ENCODE results near the gene LDOC1.
"Not testable (repeated sequence)": the region's sequence is repeated elsewhere in the genome, so short reads cannot be mapped to it uniquely, and the experiment has no call there.

LDOC1 gene

GRCh38 chrX:141176586-141177451 is at the start of gene LDOC1:
LDOC1 (minus strand) TSS chrX:141177129; CDS start chrX:141177021, 108 bp downstream.
- DNase-seq, result peak; percentile 80

GRCh38 chrX:141221611-141222010 is 44.7 kb upstream of the LDOC1 start:
- no peak for DNase-seq

GRCh38 chrX:141220342-141221008 is 43.5 kb upstream of the LDOC1 start:
- no peak for DNase-seq

- DNase-seq, result no peak
These were observed 37.3 kb upstream of the LDOC1 start for GRCh38 chrX:141214196-141214595.

- no peak for DNase-seq
These were observed 25.0 kb upstream of the LDOC1 start for GRCh38 chrX:141201962-141202361.

GRCh38 chrX:141188573-141188972 is 11.6 kb upstream of the LDOC1 start:
- not testable (repeated sequence) for DNase-seq

GRCh38 chrX:141185366-141185765 is 8.4 kb upstream of the LDOC1 start:
- no peak for DNase-seq

- no peak for DNase-seq
These were observed 6.1 kb upstream of the LDOC1 start for GRCh38 chrX:141183000-141183399.

- DNase-seq, result no peak
These were observed 3.9 kb upstream of the LDOC1 start for GRCh38 chrX:141180851-141181250.

GRCh38 chrX:141175786-141176185 is 1.1 kb downstream of the LDOC1 start:
- no peak for DNase-seq

- no peak for DNase-seq
These were observed 12.5 kb downstream of the LDOC1 start for GRCh38 chrX:141164406-141164805.

GRCh38 chrX:141158084-141158483 is 18.8 kb downstream of the LDOC1 start:
- DNase-seq, result peak; percentile 4

GRCh38 chrX:141155231-141155630 is 21.7 kb downstream of the LDOC1 start:
- DNase-seq, result not testable (repeated sequence)

- DNase-seq, result no peak
These were observed 34.0 kb downstream of the LDOC1 start for GRCh38 chrX:141142946-141143345.

GRCh38 chrX:141133272-141133671 is 43.7 kb downstream of the LDOC1 start:
- DNase-seq, result no peak

GRCh38 chrX:141127146-141127545 is 49.8 kb downstream of the LDOC1 start:
- no peak for DNase-seq
